ENCODE data around the gene TC2N.

TC2N gene

DNA sequence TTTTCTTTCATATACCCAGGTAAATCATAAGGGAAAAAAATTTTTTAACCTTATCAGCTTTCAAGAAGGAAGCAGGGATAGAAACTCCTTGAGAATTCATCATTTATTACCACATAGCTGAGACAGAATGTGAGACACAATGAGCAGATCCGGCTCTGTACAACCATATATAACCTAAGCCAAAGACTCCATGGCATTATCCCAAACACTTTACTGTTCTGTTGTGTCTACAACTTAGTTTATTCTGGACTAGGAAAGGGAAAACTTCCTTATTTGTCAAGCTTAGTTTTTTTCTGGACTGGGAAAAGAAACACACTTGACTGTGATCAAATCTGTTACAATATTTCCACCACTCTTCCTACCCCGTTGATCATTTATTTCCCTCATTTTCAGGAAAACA is 97.2 kb downstream of the TC2N start:
- Histone ChIP-seq H4K20me1 (ENCODE audit: insufficient read depth, low read length) (no peaks in the 10 kb centered on the region), H2AFZ (ENCODE audit: low read length) (no peak overlapping the region), H3F3A (ENCODE audit: insufficient read depth, low read length) (no peaks in the 10 kb centered on the region), H3K79me2 (ENCODE audit: low read length) (no peaks in the 10 kb centered on the region), H3K4me1 (ENCODE audit: low read length) (no peaks in the 10 kb centered on the region), H3K4me2 (ENCODE audit: low read depth, low read length) (no peak overlapping the region), H3K9me2 (replicated peaks; ENCODE audit: insufficient read depth, low read length) (no peaks in the 10 kb centered on the region), H3K9me3 (replicated peaks; ENCODE audit: insufficient read depth, low read length) (no peaks in the 10 kb centered on the region), H3K9ac (ENCODE audit: low read length) (no peak overlapping the region), H3K36me3 (replicated peaks; ENCODE audit: insufficient read depth, low read length) (no peaks in the 10 kb centered on the region), H3K27ac (ENCODE audit: low read length) (no peak overlapping the region), H3K4me3 (ENCODE audit: low read length) (no peak overlapping the region), H3K27me3 (replicated peaks; ENCODE audit: insufficient read depth, low read length) (no peaks in the 10 kb centered on the region)
- TF ChIP-seq EZH2phosphoT487 (IDR thresholded peaks at IDR 0.05; ENCODE audit: low read length) (no peak), EZH2 (optimal IDR thresholded peaks at IDR 0.05; ENCODE audit: low read depth, low read length) (no peak)
- TF ChIP-seq, protein P1, sequence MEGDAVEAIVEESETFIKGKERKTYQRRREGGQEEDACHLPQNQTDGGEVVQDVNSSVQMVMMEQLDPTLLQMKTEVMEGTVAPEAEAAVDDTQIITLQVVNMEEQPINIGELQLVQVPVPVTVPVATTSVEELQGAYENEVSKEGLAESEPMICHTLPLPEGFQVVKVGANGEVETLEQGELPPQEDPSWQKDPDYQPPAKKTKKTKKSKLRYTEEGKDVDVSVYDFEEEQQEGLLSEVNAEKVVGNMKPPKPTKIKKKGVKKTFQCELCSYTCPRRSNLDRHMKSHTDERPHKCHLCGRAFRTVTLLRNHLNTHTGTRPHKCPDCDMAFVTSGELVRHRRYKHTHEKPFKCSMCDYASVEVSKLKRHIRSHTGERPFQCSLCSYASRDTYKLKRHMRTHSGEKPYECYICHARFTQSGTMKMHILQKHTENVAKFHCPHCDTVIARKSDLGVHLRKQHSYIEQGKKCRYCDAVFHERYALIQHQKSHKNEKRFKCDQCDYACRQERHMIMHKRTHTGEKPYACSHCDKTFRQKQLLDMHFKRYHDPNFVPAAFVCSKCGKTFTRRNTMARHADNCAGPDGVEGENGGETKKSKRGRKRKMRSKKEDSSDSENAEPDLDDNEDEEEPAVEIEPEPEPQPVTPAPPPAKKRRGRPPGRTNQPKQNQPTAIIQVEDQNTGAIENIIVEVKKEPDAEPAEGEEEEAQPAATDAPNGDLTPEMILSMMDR (IDR thresholded peaks at IDR 0.05; ENCODE audit: low read length), result no peak
- no peak for DNase-seq

DNA sequence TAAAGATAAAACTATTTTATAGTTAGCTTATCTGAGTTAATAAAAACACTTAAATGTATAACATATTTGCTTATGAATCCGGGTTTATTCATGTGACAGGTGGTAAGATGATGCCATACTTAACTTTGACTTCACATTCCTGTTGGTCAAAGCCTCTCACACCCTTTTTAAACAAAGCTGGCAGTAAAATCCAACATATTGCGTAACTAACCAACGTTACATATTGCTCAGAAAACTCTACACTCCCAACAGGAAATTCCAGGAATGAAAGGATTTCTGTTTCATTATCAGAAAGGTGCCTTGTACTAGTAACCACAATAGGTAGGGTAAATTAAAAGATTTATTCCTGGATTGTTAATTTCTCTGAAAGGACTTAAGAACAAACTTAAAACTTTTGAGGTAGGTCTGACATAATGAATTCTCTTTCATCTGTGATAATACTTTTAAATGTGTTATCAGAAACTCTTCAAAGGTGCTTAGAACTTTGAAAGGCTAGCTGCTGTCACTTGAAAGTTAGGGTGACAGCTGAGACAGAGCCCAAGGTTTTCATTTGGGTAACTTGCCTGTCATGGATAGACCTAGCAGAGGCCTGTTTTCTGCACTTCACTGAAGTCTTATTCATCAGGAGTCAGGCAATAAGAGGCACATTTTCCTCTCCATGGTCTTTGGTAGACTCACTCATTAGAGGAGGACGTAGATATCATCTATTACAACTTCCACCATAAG is 111.6 kb downstream of the TC2N start:
- Histone ChIP-seq H3K9me3 (replicated peaks; ENCODE audit: insufficient read depth, low read length) (no peaks in the 10 kb centered on the region), H3K27ac (ENCODE audit: low read length) (no peak overlapping the region), H3K9ac (ENCODE audit: low read length) (no peak overlapping the region), H3K36me3 (replicated peaks; ENCODE audit: insufficient read depth, low read length) (no peaks in the 10 kb centered on the region), H3K4me1 (ENCODE audit: low read length) (no peaks in the 10 kb centered on the region), H3K27me3 (replicated peaks; ENCODE audit: insufficient read depth, low read length) (no peaks in the 10 kb centered on the region), H2AFZ (ENCODE audit: low read length) (no peak overlapping the region), H3K79me2 (ENCODE audit: low read length) (no peaks in the 10 kb centered on the region), H3K4me3 (ENCODE audit: low read length) (no peak overlapping the region), H3F3A (ENCODE audit: insufficient read depth, low read length) (no peaks in the 10 kb centered on the region), H4K20me1 (ENCODE audit: insufficient read depth, low read length) (no peaks in the 10 kb centered on the region), H3K4me2 (ENCODE audit: low read depth, low read length) (no peak overlapping the region), H3K9me2 (replicated peaks; ENCODE audit: insufficient read depth, low read length) (no peaks in the 10 kb centered on the region)
- TF ChIP-seq EZH2 (optimal IDR thresholded peaks at IDR 0.05; ENCODE audit: low read depth, low read length), result no peak
- TF ChIP-seq EZH2phosphoT487 (IDR thresholded peaks at IDR 0.05; ENCODE audit: low read length), result no peak
- TF ChIP-seq, protein P1 (IDR thresholded peaks at IDR 0.05; ENCODE audit: low read length), result no peak
- no peak for DNase-seq

GRCh38 chr14:91754819-91755218 is 112.5 kb downstream of the TC2N start:
- H3K27ac ChIP-seq (ENCODE audit: low read length), result no peak overlapping the region
- no peak overlapping the region for H3K4me3 ChIP-seq (ENCODE audit: low read length)
- TF ChIP-seq EZH2phosphoT487 (IDR thresholded peaks at IDR 0.05; ENCODE audit: low read length) (no peak), EZH2 (optimal IDR thresholded peaks at IDR 0.05; ENCODE audit: low read depth, low read length) (no peak)
- TF ChIP-seq, protein P1 (IDR thresholded peaks at IDR 0.05; ENCODE audit: low read length), result no peak

More at GRCh38 chr14:91754819-91755218, 112.5 kb downstream of the TC2N start:
- H3K79me2 ChIP-seq (ENCODE audit: low read length), result no peaks in the 10 kb centered on the region
- H3K9ac ChIP-seq (ENCODE audit: low read length), result no peak overlapping the region
- H4K20me1 ChIP-seq (ENCODE audit: insufficient read depth, low read length), result no peaks in the 10 kb centered on the region
- no peak overlapping the region for H3K4me2 ChIP-seq (ENCODE audit: low read depth, low read length)
- H3K9me2 ChIP-seq (replicated peaks; ENCODE audit: insufficient read depth, low read length), result no peaks in the 10 kb centered on the region
- H3K27me3 ChIP-seq (replicated peaks; ENCODE audit: insufficient read depth, low read length), result no peaks in the 10 kb centered on the region
- no peaks in the 10 kb centered on the region for H3K9me3 ChIP-seq (replicated peaks; ENCODE audit: insufficient read depth, low read length)
- DNase-seq, result no peak
- H2AFZ ChIP-seq (ENCODE audit: low read length), result no peak overlapping the region
- H3F3A ChIP-seq (ENCODE audit: insufficient read depth, low read length), result no peaks in the 10 kb centered on the region
- no peaks in the 10 kb centered on the region for H3K4me1 ChIP-seq (ENCODE audit: low read length)
- H3K36me3 ChIP-seq (replicated peaks; ENCODE audit: insufficient read depth, low read length), result no peaks in the 10 kb centered on the region

Data from MM.1S (cell line).